HG03139 (cell line): ENCODE results near the gene FMNL3.
"Not testable (repeated sequence)": the region's sequence is repeated elsewhere in the genome, so short reads cannot be mapped to it uniquely, and the experiment has no call there.

ENCODE experiments used
- ATAC-seq: cut with Tn5 transposase; IDR thresholded peaks from one replicate; pipeline ENCODE4 v1.9.1; 2021; ENCODE audit not compliant: unreplicated experiment

The FMNL3 gene

GRCh38 chr12:49713952-49714351 lies 6.7 kb upstream of the FMNL3 start:
- ATAC-seq: not testable (repeated sequence)

DNA sequence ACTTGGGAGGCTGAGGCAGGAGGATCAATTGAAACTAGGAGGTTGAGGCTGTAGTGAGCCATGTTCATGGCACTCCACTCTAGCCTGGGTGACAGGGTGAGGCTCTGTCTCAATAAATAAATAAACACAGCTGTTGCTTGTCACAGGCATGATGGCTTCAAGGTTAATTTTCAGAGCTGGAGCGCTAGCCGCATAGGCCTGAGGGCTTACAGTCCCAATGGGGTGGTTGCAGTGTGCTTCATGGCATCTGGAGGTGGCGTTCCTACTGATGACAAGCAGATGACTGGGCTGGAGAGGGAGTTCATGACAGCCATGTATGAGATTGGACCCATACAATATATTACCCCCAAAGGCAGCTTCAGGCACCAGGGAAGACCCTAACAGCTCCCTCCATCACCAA lies 1.6 kb upstream of the FMNL3 start:
- no peak for ATAC-seq

- no peak for ATAC-seq
These were observed 575 bp upstream of the FMNL3 start for GRCh38 chr12:49707812-49708147.

DNA sequence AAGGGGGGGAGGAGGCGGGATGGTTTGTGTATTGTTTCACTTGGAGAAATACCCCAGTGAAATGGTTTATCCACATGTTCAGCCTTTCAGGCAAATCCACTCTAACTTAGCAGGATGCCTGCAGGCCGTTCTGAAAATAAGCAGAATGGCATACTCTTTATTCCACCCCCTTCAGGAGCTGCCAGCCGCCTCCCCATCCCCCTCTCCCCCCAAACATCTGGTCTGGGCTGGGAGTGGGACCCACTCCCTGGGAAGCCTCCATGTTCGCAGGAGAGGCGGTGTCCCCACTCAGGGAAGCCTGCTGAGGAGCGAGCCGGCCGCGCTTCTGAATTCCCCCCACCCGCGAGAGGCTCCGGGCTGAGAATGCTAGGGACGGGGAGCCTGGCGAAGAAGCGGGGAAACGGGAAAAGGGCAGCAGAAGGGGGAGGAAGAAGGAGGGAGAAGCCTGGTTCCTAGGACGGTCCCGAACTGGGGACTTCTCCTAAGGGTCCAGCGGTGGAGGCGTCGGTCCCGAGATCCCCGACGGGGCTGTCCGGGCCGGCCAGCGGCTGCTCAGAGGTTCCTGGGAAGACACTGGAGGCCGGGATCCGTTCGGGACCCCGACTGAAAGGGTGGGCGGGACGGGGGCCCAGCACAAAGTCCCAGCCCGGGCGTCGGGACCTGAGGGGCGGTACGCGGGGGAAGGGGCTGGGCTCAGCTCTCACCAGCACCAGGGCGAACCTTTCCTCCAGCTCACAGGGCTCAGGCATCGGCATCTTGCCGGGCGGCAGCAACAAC lies 666 bp downstream of the FMNL3 start:
- ATAC-seq: no peak

- no peak for ATAC-seq
These were observed 1.6 kb downstream of the FMNL3 start for GRCh38 chr12:49705479-49706134.

DNA sequence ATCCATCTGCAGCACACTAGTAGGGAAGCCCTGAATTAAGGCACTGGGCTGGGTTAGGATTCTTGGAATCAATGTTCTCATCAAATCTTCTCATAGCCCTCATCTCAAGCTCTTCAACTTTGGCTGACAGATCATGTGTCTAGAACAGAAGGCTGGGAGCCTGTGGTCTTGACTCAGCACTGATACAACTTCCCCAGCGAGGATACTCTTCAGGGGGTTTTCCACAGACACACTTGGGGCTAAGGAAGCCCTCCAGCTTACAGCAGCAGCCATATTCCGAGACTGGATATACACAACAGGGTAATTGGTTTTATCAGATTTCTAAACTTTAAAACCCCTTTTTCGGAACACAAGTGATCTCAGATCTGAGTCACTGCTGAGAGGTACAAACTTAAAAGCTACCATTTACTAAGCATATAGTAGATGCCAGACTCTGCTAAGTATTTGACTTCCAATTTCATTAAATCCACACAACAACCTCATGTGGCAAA lies 3.5 kb downstream of the FMNL3 start:
- ATAC-seq: no peak

GRCh38 chr12:49702676-49703215 lies 4.5 kb downstream of the FMNL3 start:
- no peak for ATAC-seq

DNA sequence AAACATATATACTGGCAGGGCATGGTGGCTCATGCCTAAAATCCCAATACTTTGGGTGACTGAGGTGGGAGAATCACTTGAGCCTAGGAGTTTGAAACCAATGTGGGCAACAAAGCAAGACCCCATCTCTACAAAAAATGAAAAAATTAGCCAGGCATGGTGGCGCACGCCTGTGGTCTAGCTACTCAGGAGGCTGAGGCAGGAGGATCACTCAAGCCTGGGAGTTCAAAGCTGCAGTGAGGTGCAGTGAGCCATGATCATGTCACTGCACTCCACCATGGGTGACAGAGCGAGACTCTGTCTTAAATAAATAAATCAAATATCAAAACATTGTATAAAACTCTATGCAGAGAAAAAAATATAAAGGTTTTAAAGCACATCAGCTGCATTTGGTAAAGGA lies 5.2 kb downstream of the FMNL3 start:
- ATAC-seq: no peak

GRCh38 chr12:49698619-49699545 lies 8.3 kb downstream of the FMNL3 start:
- peak; percentile 73 for ATAC-seq

- ATAC-seq: no peak
These were observed 9.4 kb downstream of the FMNL3 start for GRCh38 chr12:49697808-49698207.

- no peak for ATAC-seq
These were observed 10.5 kb downstream of the FMNL3 start for GRCh38 chr12:49696723-49697122.

- ATAC-seq: no peak
These were observed 13.2 kb downstream of the FMNL3 start for GRCh38 chr12:49693931-49694444.

GRCh38 chr12:49692851-49693250 lies 14.4 kb downstream of the FMNL3 start:
- ATAC-seq: no peak

- no peak for ATAC-seq
These were observed 17.4 kb downstream of the FMNL3 start for GRCh38 chr12:49689785-49690184.

GRCh38 chr12:49689237-49689636 lies 18.0 kb downstream of the FMNL3 start:
- ATAC-seq: no peak

- no peak for ATAC-seq
These were observed 19.3 kb downstream of the FMNL3 start for GRCh38 chr12:49687941-49688340.

GRCh38 chr12:49684310-49684854 lies 22.8 kb downstream of the FMNL3 start:
- no peak for ATAC-seq

- no peak for ATAC-seq
These were observed 23.5 kb downstream of the FMNL3 start for GRCh38 chr12:49683599-49684309.

- no peak for ATAC-seq
These were observed 27.1 kb downstream of the FMNL3 start for GRCh38 chr12:49680075-49680474.

DNA sequence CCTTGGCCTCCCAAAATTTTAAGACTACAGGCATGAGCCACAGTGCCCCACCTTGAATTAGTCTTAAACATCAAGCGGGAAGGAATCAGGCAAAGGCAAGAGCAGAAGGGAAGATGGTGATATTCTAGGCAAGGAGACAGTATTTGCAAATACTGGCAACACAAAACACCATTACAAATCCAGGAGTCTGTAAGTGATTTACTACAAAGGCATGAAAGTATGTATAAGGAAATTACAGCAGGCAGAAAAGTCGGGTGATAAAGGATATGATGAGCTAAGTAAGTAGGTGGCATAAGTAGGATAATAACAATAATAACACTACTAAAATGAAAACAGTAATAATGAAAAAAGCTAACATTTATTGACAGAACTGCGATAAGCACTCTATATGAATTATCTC lies 28.5 kb downstream of the FMNL3 start:
- ATAC-seq: no peak
